ENCODE measurements around the gene FSIP2.
"Not testable (repeated sequence)": the region's sequence is repeated elsewhere in the genome, so short reads cannot be mapped to it uniquely, and the experiment has no call there.

Gene FSIP2

GRCh38 chr2:185859506-185859905, 120.9 kb downstream of the FSIP2 start:
- no peak for DNase-seq (ENCODE audit: low read depth)
- no peak for TF ChIP-seq CTCF (IDR thresholded peaks at IDR 0.05; ENCODE audit: control insufficient read depth, extremely low read depth, insufficient read depth)

GRCh38 chr2:185860321-185860720, 121.7 kb downstream of the FSIP2 start:
- TF ChIP-seq CTCF (IDR thresholded peaks at IDR 0.05; ENCODE audit: control insufficient read depth, extremely low read depth, insufficient read depth) = no peak
- H3K4me3 ChIP-seq (ENCODE audit: low read depth, low read length) = no peak overlapping the region
- DNase-seq (ENCODE audit: low read depth) = no peak

More at GRCh38 chr2:185859506-185859905, 120.9 kb downstream of the FSIP2 start:
- H3K4me3 ChIP-seq (ENCODE audit: low read depth, low read length) = no peak overlapping the region

GRCh38 chr2:185862657-185863398, 124.2 kb downstream of the FSIP2 start:
- no peak for TF ChIP-seq CTCF (IDR thresholded peaks at IDR 0.05; ENCODE audit: control insufficient read depth, extremely low read depth, insufficient read depth)
- no peak overlapping the region for H3K4me3 ChIP-seq (ENCODE audit: low read depth, low read length)
- DNase-seq (ENCODE audit: low read depth) = no peak

- not testable (repeated sequence) for DNase-seq (ENCODE audit: low read depth); H3K4me3 ChIP-seq (ENCODE audit: low read depth, low read length)
Observed at GRCh38 chr2:185864468-185865260, 126.1 kb downstream of the FSIP2 start.

- no peak overlapping the region for H3K4me3 ChIP-seq (ENCODE audit: low read depth, low read length)
- TF ChIP-seq CTCF (IDR thresholded peaks at IDR 0.05; ENCODE audit: control insufficient read depth, extremely low read depth, insufficient read depth) = no peak
- no peak for DNase-seq (ENCODE audit: low read depth)
Observed at GRCh38 chr2:185875136-185875931, 136.7 kb downstream of the FSIP2 start.

- no peak for TF ChIP-seq CTCF (IDR thresholded peaks at IDR 0.05; ENCODE audit: control insufficient read depth, extremely low read depth, insufficient read depth)
- no peak overlapping the region for H3K4me3 ChIP-seq (ENCODE audit: low read depth, low read length)
- DNase-seq (ENCODE audit: low read depth) = no peak
Observed at GRCh38 chr2:185876234-185876633, 137.6 kb downstream of the FSIP2 start.

GRCh38 chr2:185880396-185880795, 141.8 kb downstream of the FSIP2 start:
- no peak overlapping the region for H3K4me3 ChIP-seq (ENCODE audit: low read depth, low read length)
- TF ChIP-seq CTCF (IDR thresholded peaks at IDR 0.05; ENCODE audit: control insufficient read depth, extremely low read depth, insufficient read depth) = no peak
- DNase-seq (ENCODE audit: low read depth) = no peak

All from LNCaP clone FGC (cell line).